GM08714 (cell line): Measurements from ENCODE around the gene ARNT2.

Experiments used
- H3K4me3 ChIP-seq: fragments of 200-500 bp; sonication (Bioruptor generic); 2 replicates; pipeline ENCODE4 v1.5.1; 2014; ENCODE audit warnings: mild to moderate bottlenecking, low read length, inconsistent platforms
- ZNF274 ChIP-seq: IDR thresholded peaks from 2 replicates; pipeline ENCODE4 v1.6.1; 2012; ENCODE audit warnings: mild to moderate bottlenecking, low read depth, low read length

ARNT2 gene

GRCh38 chr15:80560601-80561400, 156.6 kb downstream of the ARNT2 start:
- no peak for TF ChIP-seq ZNF274
- no peak overlapping the region for H3K4me3 ChIP-seq

- no peak overlapping the region for H3K4me3 ChIP-seq
- TF ChIP-seq ZNF274: no peak
Measured at GRCh38 chr15:80561500-80561899, 157.3 kb downstream of the ARNT2 start.

- no peak overlapping the region for H3K4me3 ChIP-seq
- TF ChIP-seq ZNF274: no peak
Measured at GRCh38 chr15:80562033-80562432, 157.9 kb downstream of the ARNT2 start.

GRCh38 chr15:80562846-80563245, 158.7 kb downstream of the ARNT2 start:
- no peak for TF ChIP-seq ZNF274
- no peak overlapping the region for H3K4me3 ChIP-seq

- no peak overlapping the region for H3K4me3 ChIP-seq
- no peak for TF ChIP-seq ZNF274
Measured at GRCh38 chr15:80563372-80563997, 159.3 kb downstream of the ARNT2 start.

- H3K4me3 ChIP-seq: no peak overlapping the region
- TF ChIP-seq ZNF274: no peak
Measured at GRCh38 chr15:80564056-80564455, 159.9 kb downstream of the ARNT2 start.

- TF ChIP-seq ZNF274: no peak
- H3K4me3 ChIP-seq: no peak overlapping the region
Measured at GRCh38 chr15:80565398-80565797, 161.2 kb downstream of the ARNT2 start.

- TF ChIP-seq ZNF274: no peak
- H3K4me3 ChIP-seq: no peak overlapping the region
Measured at GRCh38 chr15:80565988-80566387, 161.8 kb downstream of the ARNT2 start.

GRCh38 chr15:80567721-80568157, 163.6 kb downstream of the ARNT2 start:
- no peak overlapping the region for H3K4me3 ChIP-seq
- no peak for TF ChIP-seq ZNF274

GRCh38 chr15:80568298-80568697, 164.1 kb downstream of the ARNT2 start:
- no peak for TF ChIP-seq ZNF274
- H3K4me3 ChIP-seq: no peak overlapping the region

GRCh38 chr15:80568876-80569605, 164.9 kb downstream of the ARNT2 start:
- TF ChIP-seq ZNF274: no peak

GRCh38 chr15:80569656-80570055, 165.5 kb downstream of the ARNT2 start:
- TF ChIP-seq ZNF274: no peak
- H3K4me3 ChIP-seq: no peak overlapping the region

More at GRCh38 chr15:80568876-80569605, 164.9 kb downstream of the ARNT2 start:
- H3K4me3 ChIP-seq: no peak overlapping the region

GRCh38 chr15:80570553-80570952, 166.4 kb downstream of the ARNT2 start:
- no peak overlapping the region for H3K4me3 ChIP-seq
- no peak for TF ChIP-seq ZNF274

- H3K4me3 ChIP-seq: no peak overlapping the region
- TF ChIP-seq ZNF274: no peak
Measured at GRCh38 chr15:80572337-80572736, 168.2 kb downstream of the ARNT2 start.

GRCh38 chr15:80573606-80574005, 169.4 kb downstream of the ARNT2 start:
- no peak for TF ChIP-seq ZNF274
- no peak overlapping the region for H3K4me3 ChIP-seq

GRCh38 chr15:80574590-80574989, 170.4 kb downstream of the ARNT2 start:
- no peak overlapping the region for H3K4me3 ChIP-seq
- no peak for TF ChIP-seq ZNF274
